HG02938 (cell line): ENCODE measurements around the gene MRPS17.

Experiments
- ATAC-seq: cut with Tn5 transposase; IDR thresholded peaks from one replicate; pipeline ENCODE4 v1.9.1; 2021; ENCODE audit warnings: mild to moderate bottlenecking, moderate library complexity; ENCODE audit not compliant: unreplicated experiment

Gene MRPS17

DNA sequence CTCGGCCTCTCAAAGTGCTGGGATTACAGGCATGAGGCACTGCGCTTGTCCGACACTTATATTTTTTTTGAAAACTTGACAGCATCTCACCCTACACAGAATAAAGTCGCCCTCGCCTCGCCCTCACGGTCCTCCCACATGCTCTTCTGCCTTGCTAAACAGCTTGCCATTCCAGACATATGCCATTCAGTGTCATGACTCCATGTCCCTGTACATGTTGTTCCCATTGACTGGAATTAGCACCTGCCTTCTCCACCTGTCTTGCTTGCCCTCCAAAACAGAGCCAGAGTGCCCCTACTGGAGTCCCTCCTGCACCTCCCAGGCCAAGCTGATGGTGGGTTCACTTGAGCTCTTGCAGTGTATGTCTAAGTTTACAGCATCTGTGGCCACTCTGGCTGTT, 18.9 kb downstream of the MRPS17 start:
- ATAC-seq, result no peak

DNA sequence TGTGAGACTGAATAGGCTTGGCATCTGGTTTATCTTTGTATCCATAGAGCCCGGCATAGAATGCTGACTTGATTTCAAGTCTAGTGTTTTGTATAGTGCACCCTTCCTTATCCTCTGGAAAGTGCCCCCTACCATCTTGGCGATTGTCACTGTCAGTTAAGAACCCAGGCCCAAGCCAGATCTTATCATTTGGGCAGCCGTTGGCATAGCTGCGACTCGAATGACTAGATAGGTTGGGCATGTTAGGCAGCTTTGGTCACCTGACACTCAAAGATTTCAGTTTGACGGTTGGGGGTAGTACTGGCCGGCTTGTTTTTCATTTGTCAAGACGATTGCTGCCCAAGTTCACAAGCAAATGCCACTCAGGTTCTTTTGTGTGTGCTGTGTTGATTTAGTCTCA, 19.3 kb downstream of the MRPS17 start:
- no peak for ATAC-seq

DNA sequence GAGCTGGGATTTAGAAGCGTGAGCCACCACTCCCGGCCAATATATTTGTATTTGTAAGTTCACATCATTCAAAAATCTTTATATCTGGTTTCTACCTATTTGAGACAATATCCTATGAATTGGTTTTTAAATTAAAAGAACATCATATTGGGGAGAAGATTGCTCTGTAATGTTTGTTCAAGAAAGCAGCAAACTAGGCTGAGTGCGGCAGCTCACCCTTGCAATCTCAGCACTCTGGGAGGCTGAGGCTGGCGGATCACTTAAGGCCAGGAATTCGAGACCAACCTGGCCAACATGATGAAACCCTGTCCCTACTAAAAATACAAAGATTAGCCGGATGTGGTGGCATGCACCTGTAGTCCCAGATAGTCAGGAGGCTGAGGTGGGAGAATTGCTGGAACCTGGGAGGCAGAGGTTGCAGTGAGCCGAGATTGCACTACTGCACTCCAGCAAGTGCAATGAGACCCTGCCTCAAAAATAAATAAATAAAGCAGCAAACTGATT, 22.1 kb downstream of the MRPS17 start:
- ATAC-seq, result no peak

DNA sequence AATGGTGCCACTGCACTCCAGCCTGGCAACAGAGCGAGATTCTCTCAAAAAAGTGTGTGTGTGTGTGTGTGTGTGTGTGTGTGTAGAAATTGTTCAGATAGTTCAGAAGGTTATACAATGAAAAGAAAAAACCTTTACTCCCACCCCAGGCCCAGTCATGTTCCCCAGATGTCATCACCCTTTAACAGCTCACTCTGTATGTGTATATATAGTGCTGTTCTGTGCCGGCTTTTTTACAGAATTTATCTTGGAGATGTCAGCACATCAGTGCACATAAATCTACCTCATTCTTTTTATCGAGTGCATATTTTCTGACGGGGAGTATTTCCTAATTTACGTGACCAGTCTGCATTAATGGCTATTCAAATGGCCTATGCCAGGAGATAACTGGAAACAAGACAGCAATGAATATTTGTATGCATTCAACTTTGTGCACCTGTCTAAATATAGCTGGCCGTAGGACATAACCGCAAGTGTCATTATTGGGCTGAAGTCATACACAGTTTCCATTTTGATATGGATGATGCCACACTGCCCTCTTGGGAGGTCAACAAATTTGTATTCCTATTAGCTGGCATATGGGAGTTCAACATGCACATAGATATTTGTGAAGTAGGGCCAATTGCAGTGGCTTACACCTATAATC, 24.4 kb downstream of the MRPS17 start:
- ATAC-seq, result no peak

GRCh38 chr7:55977831-55978230, 26.2 kb downstream of the MRPS17 start:
- no peak for ATAC-seq

- ATAC-seq, result no peak
Observed at GRCh38 chr7:55980266-55980665, 28.6 kb downstream of the MRPS17 start.

- ATAC-seq, result no peak
Observed at GRCh38 chr7:55983537-55983936, 31.9 kb downstream of the MRPS17 start.

DNA sequence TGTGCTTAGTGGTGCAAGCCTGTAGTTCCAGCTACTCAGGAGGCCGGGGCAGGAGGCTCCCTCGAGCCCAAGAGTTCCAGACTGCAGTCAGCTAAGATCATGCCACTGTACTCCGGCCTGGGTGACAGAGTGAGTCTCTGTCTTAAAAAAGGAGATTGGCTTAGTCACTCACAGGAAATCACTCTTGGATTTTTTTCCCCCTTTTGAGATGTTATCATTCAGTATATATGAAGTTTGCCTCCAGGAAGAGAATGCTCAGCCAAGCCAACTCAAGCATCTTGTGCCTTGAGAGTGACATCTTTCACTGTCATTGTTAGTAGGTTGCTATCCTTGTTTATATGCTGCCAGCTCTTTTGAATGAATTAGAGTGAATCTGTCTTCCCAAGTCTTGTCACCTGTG, 40.7 kb downstream of the MRPS17 start:
- no peak for ATAC-seq

- no peak for ATAC-seq
Observed at GRCh38 chr7:55996856-55997500, 45.3 kb downstream of the MRPS17 start.

GRCh38 chr7:56003749-56004148, 52.1 kb downstream of the MRPS17 start:
- ATAC-seq, result no peak
